HG02885 (cell line): ENCODE data around the gene BMPR1A.
"Not testable (repeated sequence)": the region's sequence is repeated elsewhere in the genome, so short reads cannot be mapped to it uniquely, and the experiment has no call there.

Experiments used
- ATAC-seq: cut with Tn5 transposase; IDR thresholded peaks from one replicate; pipeline ENCODE4 v1.9.1; 2021; ENCODE audit warnings: mild to moderate bottlenecking; ENCODE audit not compliant: unreplicated experiment, poor library complexity

The BMPR1A gene

DNA sequence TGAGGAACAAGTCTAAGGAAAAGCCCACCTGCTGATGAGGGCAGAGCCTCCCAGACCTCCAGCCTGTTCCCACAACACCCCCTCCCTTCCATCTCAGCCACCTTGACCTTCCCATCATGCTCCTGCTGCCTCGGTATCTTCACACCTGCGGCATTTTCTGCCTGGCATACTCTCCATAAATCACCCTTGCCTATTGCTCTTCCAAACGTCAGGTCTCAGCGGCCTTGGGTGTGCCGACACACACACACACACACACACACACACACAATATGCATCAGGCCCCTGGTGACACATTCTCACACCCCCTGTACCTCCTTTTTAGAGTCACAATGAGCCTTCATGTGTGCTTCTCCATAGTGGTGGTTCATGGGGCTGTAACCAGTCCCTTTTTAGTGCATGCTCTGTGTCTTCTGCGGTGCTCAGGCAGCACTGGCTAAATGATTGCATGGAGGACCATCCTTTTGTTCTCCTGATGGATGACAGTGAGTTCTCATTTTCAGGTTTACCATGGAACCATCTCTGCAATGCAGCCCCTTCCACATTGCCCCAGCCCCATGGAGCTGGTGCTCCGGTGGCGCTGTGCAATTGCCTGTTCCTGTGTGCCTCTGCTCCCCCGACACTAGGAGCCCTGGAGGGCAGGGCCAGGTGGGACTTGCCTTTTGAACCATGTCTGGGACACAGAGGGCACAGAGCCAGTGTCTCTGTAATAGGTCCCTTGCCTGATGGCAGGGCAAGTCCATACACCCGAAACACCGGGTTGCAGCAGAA is 216.4 kb downstream of the BMPR1A start:
- ATAC-seq: no peak

DNA sequence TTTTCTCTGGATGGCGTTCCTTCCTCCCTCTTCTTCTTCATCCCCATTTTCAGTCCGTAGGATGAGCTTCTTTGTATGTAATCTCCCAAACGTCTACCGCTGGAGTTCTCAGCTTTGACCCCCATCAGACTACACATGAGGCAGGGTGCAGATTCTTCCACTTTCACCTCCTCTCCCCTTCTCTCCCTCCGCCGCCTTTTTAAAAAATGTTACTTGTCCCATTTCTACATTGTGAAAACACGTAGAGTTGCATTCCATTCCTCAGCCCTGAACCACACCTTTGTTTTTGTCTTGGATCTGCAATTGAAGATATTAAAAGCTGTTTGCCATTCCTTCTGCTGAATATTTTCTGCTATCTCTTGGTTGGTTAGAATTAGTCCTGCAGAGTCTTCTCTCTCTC is 218.1 kb downstream of the BMPR1A start:
- ATAC-seq: no peak

DNA sequence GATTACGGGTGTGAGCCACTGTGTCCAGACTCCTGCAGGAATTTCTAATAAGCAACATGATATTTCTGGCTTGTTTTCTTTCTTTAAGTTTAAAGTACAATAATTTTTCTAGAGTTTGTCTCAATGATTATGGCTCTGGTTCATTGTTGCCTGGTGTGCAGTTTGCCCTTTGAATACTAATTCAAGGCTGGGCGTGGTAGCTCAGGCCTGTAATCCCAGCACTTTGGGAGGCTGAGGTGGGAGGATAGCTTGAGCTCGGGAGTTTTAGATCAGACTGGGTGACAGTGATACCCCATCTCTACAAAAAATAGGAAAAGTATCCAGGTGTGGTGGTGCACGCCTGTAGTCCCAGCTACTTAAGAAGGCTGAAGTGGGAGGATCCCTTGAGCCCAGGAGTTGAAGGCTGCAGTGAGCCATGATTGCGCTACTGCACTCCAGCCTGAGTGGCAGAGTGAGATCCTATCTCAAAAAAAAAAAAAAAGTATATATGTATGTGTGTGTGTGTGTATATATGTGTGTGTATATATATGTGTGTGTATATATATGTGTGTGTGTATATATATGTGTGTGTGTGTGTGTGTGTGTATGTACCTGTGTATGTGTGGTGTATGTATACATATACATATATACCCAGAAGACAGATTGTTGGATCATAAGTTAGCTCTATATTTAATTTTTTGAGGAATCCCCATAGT is 220.1 kb downstream of the BMPR1A start:
- no peak for ATAC-seq

DNA sequence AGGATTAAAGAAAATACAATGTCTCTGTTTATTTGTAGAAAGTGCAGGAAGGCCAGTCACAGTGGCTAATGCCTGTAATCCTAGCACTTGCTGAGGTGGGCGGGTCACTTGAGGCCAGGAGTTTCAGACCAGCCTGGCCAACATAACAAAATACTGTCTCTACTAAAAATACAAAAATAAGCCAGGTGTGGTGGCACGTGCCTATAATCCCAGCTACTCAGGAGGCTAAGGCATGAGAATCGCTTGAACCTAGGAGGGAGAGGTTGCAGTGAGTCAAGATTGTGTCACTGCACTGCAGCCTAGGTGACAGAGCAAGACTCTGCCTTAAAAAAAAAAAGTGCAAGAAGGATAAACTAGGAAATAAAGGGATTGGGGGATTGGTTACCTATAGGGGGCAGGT is 222.0 kb downstream of the BMPR1A start:
- ATAC-seq: not testable (repeated sequence)

DNA sequence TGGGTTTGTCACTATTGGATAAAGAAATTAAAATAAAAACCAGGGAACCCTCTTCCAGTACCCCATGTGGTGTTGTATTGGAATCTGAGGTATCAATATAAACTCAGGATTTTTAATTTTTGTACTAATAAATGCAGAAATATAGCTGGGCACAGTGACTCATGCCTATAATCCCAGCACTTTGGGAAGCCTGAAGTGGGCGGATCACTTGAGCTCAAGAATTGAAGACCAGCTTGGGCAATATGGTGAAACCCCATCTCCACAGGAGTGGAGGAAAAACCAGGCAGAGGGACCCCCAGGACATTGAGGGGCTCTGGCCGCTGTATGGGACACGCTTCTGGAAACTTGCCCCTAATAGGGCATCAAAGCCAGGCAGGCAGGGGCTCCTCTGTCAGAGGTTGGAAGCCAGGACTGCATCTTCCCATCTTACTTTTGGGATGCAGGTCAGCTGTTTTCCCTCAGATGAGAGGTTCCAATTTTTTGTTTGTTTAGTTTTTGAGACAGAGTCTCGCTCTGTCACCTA is 222.9 kb downstream of the BMPR1A start:
- no peak for ATAC-seq

DNA sequence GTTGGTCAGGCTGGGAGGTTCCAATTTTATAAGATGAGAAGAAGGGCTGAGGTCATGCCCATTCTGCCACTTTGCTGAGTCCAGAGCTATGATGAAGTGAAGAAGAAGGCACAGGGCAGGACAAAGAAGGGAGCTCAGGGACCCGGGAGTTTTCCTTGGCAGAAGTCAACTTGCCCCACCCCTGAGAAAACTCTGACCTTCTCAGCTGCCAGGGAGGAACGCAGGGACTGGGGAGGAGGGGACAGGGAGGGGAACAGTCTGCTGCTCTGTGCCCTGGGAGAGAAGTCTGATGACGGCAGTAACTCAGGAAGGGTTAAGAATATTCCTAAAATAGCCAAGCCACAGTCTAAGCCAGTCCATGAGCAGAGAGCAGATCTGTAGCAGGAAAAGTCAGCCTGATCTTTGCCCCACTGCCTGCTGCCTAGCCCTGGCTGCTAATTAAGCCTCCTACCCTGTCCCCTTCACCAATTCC is 223.6 kb downstream of the BMPR1A start:
- no peak for ATAC-seq

DNA sequence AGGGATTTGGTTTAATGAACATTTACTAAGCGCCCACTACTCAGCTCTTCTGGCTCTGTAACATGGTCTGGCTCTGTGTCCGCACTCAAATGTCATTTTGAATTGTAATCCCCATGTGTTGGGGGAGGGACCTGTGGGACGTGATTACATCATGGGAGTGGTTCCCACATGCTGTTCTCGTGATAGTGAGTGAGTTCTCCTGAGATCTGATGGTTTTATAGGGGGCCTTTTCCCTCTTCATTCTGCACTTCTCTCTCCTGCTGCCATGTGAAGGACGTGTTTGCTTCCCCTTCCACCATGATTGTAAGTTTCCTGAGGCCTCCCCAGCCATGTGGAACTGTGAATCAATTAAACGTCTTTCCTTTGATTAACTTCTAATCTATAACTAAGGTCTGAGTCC is 224.6 kb downstream of the BMPR1A start:
- ATAC-seq: not testable (repeated sequence)

DNA sequence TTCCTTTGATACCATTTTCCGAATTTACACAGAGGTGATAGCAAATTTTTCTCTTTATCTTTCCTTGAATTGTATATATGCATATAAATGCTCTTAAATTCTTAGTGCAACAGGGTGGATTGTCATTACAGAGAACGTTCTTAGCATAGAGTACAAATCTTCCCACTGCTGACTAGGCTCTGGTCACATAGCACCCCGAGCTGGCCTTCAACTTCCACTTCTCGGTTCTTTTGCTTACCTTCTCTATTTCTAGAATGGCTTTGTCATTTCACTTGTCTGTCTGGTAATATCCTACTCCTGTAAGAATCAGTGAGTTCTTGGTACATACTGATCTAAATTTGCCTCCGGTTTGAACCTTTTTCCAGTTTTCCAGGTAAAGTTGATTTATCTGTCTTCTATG is 225.3 kb downstream of the BMPR1A start:
- no peak for ATAC-seq
